Large intestine (tissue), 12 donors: Measurements from ENCODE around the gene CASP1. TPM values are rescaled to one million over a fixed set of nuclear protein-coding genes. Genes with fewer than 3 reads are reported as not detected.
A peak's percentile ranks its signal among the peaks of the same experiment; 100 is the strongest.
"Not testable (repeated sequence)": the region's sequence is repeated elsewhere in the genome, so short reads cannot be mapped to it uniquely, and the experiment has no call there.

Experiments
- DNase-seq, 2 donors: peaks; one replicate each; pipeline versions ENCODE4 v3.0.0 to v3.0.0-alpha.2; 2013
- H3K27ac ChIP-seq: one replicate; pipeline ENCODE4 v1.5.1; 2013; ENCODE audit warnings: low read length
- H3K27me3 ChIP-seq: 2 replicates; pipeline ENCODE4 v1.6.1; 2013; ENCODE audit warnings: low read length; ENCODE audit not compliant: control insufficient read depth, insufficient read depth
- H3K36me3 ChIP-seq: 2 replicates; pipeline ENCODE4 v1.6.1; 2013; ENCODE audit warnings: low read length; ENCODE audit not compliant: control insufficient read depth, insufficient read depth
- H3K4me1 ChIP-seq: one replicate; pipeline ENCODE4 v1.6.1; 2013; ENCODE audit warnings: low read length; ENCODE audit not compliant: control insufficient read depth, insufficient read depth
- H3K4me3 ChIP-seq: one replicate; pipeline ENCODE4 v1.5.1; 2013; ENCODE audit warnings: low read length
- H3K9me3 ChIP-seq: one replicate; pipeline ENCODE4 v1.6.1; 2013; ENCODE audit warnings: mild to moderate bottlenecking, low read depth, low read length, moderate library complexity; ENCODE audit not compliant: control insufficient read depth
- WGBS: methylation state at CpG from one replicate; pipeline ENCODE4 v1.1.5; 2013; ENCODE audit warnings: low lambda C conversion rate; ENCODE audit not compliant: insufficient coverage; 5-methylcytosine and 5-hydroxymethylcytosine counted together
- long read RNA-seq, 11 donors: transcript quantifications; one replicate each; lab custom pipeline, GENCODE V29; 2026
- polyA plus RNA-seq: library from polyadenylated mRNA; unstranded; fragments of 120-200 nt; gene quantifications from one replicate; pipeline ENCODE4 v1.2.1, GENCODE V29; 2013

The CASP1 gene
- polyA plus RNA-seq, result 135 TPM
- long read RNA-seq, donor 1, transcript CASP1-202 (10 exons, 1,477 nt), result major isoform, 6 of 10 reads
- long read RNA-seq, donor 1, partial matches to known transcripts, result 0 of 10 reads
- long read RNA-seq, donor 1, other reads (novel, unspliced or antisense), result 0 of 10 reads
- long read RNA-seq, donor 2, transcript CASP1-202 (10 exons, 1,477 nt), result major isoform, 12 of 20 reads
- long read RNA-seq, donor 2, transcript CASP1-215 (9 exons, 2,001 nt), result minor isoform, 6 of 20 reads
- long read RNA-seq, donor 2, partial matches to known transcripts, result 0 of 20 reads
- long read RNA-seq, donor 2, other reads (novel, unspliced or antisense), result 0 of 20 reads
- long read RNA-seq, donor 3, result 0 reads
- long read RNA-seq, donor 4, partial matches to known transcripts, result 0 of 1 reads
- long read RNA-seq, donor 4, other reads (novel, unspliced or antisense), result 0 of 1 reads
- long read RNA-seq, donor 5, partial matches to known transcripts, result 0 of 2 reads
- long read RNA-seq, donor 5, other reads (novel, unspliced or antisense), result 0 of 2 reads
- long read RNA-seq, donor 6, transcript CASP1-202 (10 exons, 1,477 nt), result minor isoform, 6 of 29 reads
- long read RNA-seq, donor 6, transcript CASP1-215 (9 exons, 2,001 nt), result major isoform, 8 of 29 reads
- long read RNA-seq, donor 6, partial matches to known transcripts, result 11 of 29 reads
- long read RNA-seq, donor 6, other reads (novel, unspliced or antisense), result 0 of 29 reads
- long read RNA-seq, donor 7, partial matches to known transcripts, result 0 of 2 reads
- long read RNA-seq, donor 7, other reads (novel, unspliced or antisense), result 0 of 2 reads
- long read RNA-seq, donor 8, transcript CASP1-202 (10 exons, 1,477 nt), result major isoform, 15 of 54 reads
- long read RNA-seq, donor 8, transcript CASP1-215 (9 exons, 2,001 nt), result minor isoform, 8 of 54 reads
- long read RNA-seq, donor 8, transcript CASP1-205 (4 exons, 1,202 nt), result minor isoform, 6 of 54 reads
- long read RNA-seq, donor 8, partial matches to known transcripts, result 24 of 54 reads
- long read RNA-seq, donor 8, other reads (novel, unspliced or antisense), result 0 of 54 reads
- long read RNA-seq, donor 9, transcript CASP1-202 (10 exons, 1,477 nt), result major isoform, 6 of 19 reads
- long read RNA-seq, donor 9, partial matches to known transcripts, result 7 of 19 reads
- long read RNA-seq, donor 9, other reads (novel, unspliced or antisense), result 0 of 19 reads
- long read RNA-seq, donor 10, transcript CASP1-215 (9 exons, 2,001 nt), result minor isoform, 9 of 34 reads
- long read RNA-seq, donor 10, transcript CASP1-202 (10 exons, 1,477 nt), result major isoform, 23 of 34 reads
- long read RNA-seq, donor 10, partial matches to known transcripts, result 0 of 34 reads
- long read RNA-seq, donor 10, other reads (novel, unspliced or antisense), result 0 of 34 reads
- long read RNA-seq, donor 11, transcript CASP1-202 (10 exons, 1,477 nt), result major isoform, 11 of 27 reads
- long read RNA-seq, donor 11, transcript CASP1-215 (9 exons, 2,001 nt), result minor isoform, 7 of 27 reads
- long read RNA-seq, donor 11, partial matches to known transcripts, result 8 of 27 reads
- long read RNA-seq, donor 11, other reads (novel, unspliced or antisense), result 0 of 27 reads

DNA sequence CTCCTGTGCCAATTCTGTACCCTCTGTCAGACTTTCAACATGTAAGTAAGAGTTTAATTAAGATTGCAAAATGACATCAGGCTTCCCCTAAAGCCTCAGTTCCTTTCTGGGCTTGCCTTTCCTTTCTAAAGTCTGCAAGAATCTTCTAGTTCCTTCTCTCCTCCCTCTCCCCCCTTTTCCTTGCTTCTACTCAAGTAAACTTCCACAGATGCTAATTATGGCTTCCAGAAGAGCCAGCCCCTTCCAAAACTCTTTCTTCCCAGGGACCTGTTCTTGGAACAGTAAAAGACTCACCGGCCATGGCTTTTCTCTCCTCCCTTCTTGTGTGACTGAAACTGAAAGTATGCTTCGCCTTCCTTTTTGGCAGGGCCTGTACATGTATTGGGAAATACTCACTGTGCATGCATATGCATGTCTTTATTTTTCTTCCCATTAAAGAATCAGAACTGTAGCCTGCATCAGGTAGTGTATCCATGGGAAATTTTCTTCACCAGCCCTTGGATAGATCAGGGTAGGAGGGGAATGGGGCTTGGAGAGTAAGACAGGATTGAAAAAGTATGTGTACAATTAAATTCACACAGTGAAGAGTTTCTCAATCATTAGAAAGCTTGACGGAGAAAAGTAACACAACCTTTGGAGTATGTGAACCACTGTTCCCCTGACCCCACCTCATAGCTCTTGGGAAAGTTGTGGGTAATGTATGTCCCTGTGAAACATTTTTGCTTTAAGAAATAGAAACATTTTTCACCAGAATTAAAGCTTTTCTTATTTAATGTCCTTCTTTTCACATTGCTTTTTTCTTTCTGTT is at the start of gene CASP1:
TSS of gene CASP1 (minus strand) at position 332 of the 808 bp plus-strand sequence. CDS start at position 301, 31 bp downstream.
- peak within 1 kb of the TSS; percentile 36 for H3K4me3 ChIP-seq
- peaks cover 12% of the 10 kb centered on the region for H3K36me3 ChIP-seq
- WGBS, result no CpG with 5 or more reads among the region's 3 CpGs
- DNase-seq, result peak; percentile 51 to 87
- peaks cover 10% of the 10 kb centered on the region for H3K4me1 ChIP-seq
- peak within 1 kb of the TSS; percentile 77 for H3K27ac ChIP-seq
- H3K9me3 ChIP-seq, result peaks cover 3% of the 10 kb centered on the region
- H3K27me3 ChIP-seq, result no peaks in the 10 kb centered on the region

DNA sequence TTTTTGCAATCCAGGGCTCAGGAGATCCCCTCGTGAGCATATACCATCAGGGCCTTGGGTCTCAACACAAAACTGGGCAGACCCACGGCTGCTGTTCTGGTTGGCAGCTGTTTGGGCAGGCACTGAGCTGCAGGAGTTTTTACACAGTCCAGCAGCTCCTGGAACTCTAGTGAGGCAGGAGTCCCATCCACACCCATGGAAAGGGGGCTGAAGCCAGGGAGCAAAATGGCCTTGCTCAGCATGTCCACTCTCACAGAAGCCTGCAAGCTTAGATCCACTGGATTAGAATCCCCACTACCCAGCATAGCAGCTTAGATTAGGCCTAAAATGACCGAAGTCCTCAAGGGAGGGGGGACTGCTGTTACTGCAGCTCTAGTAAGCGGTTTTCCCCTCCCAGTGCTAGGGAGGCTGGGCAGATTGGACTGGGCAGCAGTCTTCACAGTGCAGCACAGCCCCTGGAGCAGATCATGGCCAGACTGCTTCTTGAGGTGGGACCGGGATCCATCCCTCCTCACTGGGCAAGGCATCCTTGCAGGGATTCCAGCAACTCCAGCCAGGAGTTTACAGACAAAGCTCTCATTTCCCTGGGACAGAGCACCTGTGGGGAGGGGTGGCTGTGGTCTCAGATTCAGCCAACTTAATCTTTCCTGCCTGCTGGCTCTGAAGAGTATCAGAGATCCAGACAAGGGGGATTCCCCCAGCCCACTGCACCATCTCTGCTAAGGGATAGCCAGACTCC is 46.6 kb upstream of the CASP1 start:
- no peak overlapping the region for H3K27ac ChIP-seq

DNA sequence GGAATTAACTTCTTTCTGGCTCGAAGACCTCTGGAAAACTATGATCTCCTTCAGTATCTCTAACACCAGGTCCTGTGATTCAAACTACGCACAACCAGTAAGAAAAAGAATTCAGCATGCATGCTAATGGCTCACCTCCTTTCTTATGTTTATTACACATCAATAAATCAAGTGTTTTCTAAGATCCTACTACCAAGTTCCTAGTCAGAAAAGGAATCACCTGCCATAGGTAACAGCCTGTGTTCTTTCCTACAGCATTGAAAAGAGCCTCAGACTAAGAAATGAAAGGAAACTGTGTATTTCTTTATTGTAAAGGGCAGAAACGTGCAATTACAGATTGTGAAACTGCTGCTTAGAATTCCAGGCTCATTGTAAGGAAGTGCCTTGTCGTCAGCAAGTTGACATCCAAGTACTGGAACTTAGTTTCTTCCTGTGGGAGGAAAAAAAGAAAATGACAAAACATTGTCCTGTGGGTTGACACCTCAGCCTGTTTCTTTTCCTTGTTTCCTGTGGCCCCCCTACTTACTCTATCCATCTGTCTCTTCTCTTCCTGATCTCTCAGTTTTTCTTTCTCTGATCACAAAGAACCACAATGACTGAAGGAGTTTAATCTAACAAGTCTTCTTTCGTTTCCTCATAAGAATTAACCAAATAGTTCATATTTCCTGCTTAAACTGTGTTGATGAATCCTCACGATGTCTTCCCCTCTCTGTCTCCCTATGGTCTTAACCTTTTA is 45.4 kb upstream of the CASP1 start:
- not testable (repeated sequence) for H3K4me1 ChIP-seq, H3K4me3 ChIP-seq, H3K36me3 ChIP-seq, H3K9me3 ChIP-seq, H3K27me3 ChIP-seq
- peak in 1 of 2 donors; percentile 55 for DNase-seq
- 81% methylated on average over 2 of the region's 6 CpGs for WGBS
- peak overlapping the region; percentile 17 for H3K27ac ChIP-seq

More for the DNA sequence above, 46.6 kb upstream of the CASP1 start:
- no peaks in the 10 kb centered on the region for H3K9me3 ChIP-seq
- H3K27me3 ChIP-seq, result no peaks in the 10 kb centered on the region
- no CpG with 5 or more reads among the region's 5 CpGs for WGBS
- no peak for DNase-seq
- H3K36me3 ChIP-seq, result no peaks in the 10 kb centered on the region
- no peak overlapping the region for H3K4me3 ChIP-seq
- no peaks in the 10 kb centered on the region for H3K4me1 ChIP-seq

DNA sequence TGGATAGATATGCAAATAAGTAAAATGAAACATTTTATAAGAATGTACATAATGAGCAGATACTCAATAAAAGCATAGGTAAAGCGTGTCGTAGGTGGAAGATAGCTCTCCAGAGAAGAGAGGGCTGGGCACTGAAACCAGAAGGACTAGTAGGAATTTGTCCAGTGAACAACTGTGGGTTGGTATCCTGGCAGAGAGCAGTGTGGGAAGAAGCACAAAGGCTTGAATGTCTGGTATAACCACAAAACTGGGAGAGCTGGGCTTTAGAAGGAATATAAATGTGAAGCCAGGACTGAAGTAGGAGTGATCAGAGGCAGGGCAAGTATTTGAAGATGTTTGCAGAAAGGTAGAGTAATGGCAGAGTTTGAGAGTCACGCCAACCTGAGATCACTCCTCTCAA is 43.3 kb upstream of the CASP1 start:
- no peaks in the 10 kb centered on the region for H3K27me3 ChIP-seq
- H3K4me3 ChIP-seq, result no peak overlapping the region
- no peak overlapping the region for H3K27ac ChIP-seq
- no peaks in the 10 kb centered on the region for H3K36me3 ChIP-seq
- no CpG with 5 or more reads among the region's 3 CpGs for WGBS
- no peaks in the 10 kb centered on the region for H3K4me1 ChIP-seq
- no peaks in the 10 kb centered on the region for H3K9me3 ChIP-seq
- no peak for DNase-seq

DNA sequence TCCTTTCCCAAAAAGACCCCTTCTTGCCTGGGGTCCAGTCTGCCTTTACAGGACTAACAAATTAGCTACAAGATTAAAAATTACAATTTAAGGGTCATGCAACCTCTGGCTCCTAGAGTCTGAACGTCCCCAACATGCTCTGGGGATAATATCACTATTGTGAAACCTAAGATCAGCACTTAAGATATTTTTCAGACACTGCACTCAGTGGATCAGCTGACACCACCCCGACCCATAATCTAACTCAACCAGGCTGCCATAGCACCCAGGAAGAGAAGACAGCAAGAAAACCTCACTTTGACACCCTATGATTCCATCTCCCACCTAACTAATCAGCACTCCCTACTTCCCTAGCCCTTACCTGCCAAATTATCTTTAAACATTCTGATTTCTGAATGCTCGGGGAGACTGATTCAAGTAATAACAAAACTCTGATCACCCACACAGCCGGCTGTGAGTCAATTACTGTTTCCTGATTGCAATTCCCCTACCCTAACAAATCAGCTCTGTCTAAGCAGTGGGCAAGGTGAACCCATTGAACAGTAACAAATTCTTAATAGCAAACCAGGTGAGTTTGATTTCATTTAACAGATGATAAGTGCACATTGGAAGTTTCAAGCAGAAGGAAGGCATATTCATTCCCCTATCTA is 42.3 kb upstream of the CASP1 start:
- H3K4me1 ChIP-seq, DNase-seq, H3K9me3 ChIP-seq, H3K27me3 ChIP-seq, H3K4me3 ChIP-seq, H3K36me3 ChIP-seq, H3K27ac ChIP-seq: not testable (repeated sequence)
- WGBS, result no CpG with 5 or more reads among the region's 4 CpGs

DNA sequence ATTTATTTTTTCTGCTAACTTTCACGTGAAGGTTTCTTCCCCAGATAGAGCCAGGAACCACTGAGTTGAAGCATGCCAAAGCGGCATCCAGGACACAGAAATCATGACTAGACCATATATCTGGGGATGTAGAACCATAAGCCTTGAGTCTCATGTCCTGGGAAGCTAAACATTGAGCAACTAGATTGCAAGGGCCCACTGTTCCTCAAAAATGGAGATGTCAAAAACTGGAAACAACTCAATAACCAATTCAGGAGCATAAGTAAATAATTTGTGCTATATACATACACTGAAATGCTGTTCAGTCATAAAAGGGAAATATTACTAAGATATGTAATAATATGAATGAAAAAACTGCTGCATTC is 39.2 kb upstream of the CASP1 start:
- Histone ChIP-seq H3K27ac (no peak overlapping the region), H3K4me1 (no peaks in the 10 kb centered on the region), H3K4me3 (no peak overlapping the region), H3K9me3 (no peaks in the 10 kb centered on the region), H3K27me3 (no peaks in the 10 kb centered on the region), H3K36me3 (no peaks in the 10 kb centered on the region)
- DNase-seq, result no peak
- WGBS, result 100% methylated on average over 1 of the region's 2 CpGs

DNA sequence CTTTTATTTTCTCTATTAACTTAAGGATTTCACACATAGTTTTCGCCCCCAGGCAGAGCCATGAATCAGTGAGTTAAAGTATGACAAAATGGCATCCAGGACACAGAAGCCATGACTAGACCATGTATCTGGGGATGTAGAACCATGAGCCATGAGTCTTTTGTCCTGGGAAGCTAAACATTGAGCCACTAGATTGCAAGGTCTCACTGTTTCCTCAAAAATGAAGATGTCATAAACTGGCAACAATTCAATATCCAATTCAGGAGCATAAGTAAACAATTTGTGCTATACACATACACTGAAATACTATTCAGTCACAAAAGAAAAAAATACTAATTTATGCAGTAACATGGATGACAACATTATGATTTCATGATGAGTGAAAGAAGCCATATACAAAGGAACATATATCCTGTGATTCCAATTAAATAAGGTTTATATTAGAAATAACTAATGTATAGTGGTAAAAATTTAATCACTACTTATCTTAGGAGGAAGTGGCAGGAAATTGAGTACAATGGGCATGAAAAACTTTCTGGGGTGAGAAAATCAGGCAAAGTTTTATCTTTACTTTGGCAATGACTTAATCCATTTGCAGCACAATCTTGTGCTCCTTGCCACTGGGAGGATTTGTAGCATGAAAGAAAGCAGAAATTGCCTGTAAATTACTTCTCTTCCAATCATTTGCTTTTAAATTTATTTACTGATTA is 38.7 kb upstream of the CASP1 start:
- 100% methylated on average over 1 of the region's 1 CpG for WGBS
- H3K36me3 ChIP-seq, result no peaks in the 10 kb centered on the region
- no peak for DNase-seq
- H3K9me3 ChIP-seq, result no peaks in the 10 kb centered on the region
- no peak overlapping the region for H3K4me3 ChIP-seq
- no peaks in the 10 kb centered on the region for H3K27me3 ChIP-seq
- no peak overlapping the region for H3K27ac ChIP-seq
- no peaks in the 10 kb centered on the region for H3K4me1 ChIP-seq

DNA sequence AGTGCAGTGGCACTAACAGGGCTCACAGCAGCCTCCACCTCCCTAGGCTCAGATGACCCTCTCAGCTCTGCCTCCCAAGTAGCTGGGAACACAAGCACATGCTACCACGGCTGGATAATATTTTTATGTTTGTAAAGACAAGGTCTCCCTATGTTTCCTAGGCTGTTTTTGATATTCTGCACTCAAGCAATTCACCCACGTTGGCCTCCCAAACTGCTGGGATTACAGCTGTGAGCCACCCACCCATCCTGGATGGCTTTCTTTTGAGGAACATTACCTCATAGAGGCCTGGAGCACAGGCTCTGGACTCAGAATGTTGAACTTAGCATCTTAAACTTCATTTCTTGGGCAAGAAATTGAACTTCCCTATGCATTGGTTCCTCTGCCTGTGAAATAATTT is 37.1 kb upstream of the CASP1 start:
- H3K9me3 ChIP-seq, H3K36me3 ChIP-seq, H3K4me1 ChIP-seq, DNase-seq, H3K4me3 ChIP-seq, H3K27me3 ChIP-seq, H3K27ac ChIP-seq: not testable (repeated sequence)
- no CpG with 5 or more reads among the region's 2 CpGs for WGBS
